DND-41 (cell line): ENCODE measurements around the gene PDE4D.

ENCODE experiments used
- ATAC-seq: fragments of 200-7000 bp; cut with Tn5 transposase; 3 replicates; pipeline ENCODE4 v1.9.1; 2021; ENCODE audit warnings: low read depth; ENCODE audit not compliant: insufficient read depth
- DNase-seq: peaks from one replicate; pipeline ENCODE4 v3.0.0-alpha.2; 2020
- H2AFZ ChIP-seq: 2 replicates; pipeline ENCODE4 v1.6.0; 2012; ENCODE audit warnings: low read depth, low read length
- H3K27ac ChIP-seq: 2 replicates; pipeline ENCODE4 v1.5.1; 2012; ENCODE audit warnings: low read length, inconsistent platforms
- H3K27me3 ChIP-seq: fragments of 200-600 bp; sonication (generic); 2 replicates; pipeline ENCODE4 v1.6.0; 2012; ENCODE audit warnings: low read length, mild to moderate bottlenecking, inconsistent platforms; ENCODE audit not compliant: insufficient read depth, poor library complexity
- H3K36me3 ChIP-seq: 2 replicates; pipeline ENCODE4 v1.5.1; 2012; ENCODE audit warnings: low read length, inconsistent platforms; ENCODE audit not compliant: insufficient read depth
- H3K4me1 ChIP-seq: 2 replicates; pipeline ENCODE4 v1.5.1; 2012; ENCODE audit warnings: mild to moderate bottlenecking, low read length; ENCODE audit not compliant: insufficient read depth
- H3K4me2 ChIP-seq: 2 replicates; pipeline ENCODE4 v1.6.0; 2012; ENCODE audit warnings: mild to moderate bottlenecking, moderate library complexity, low read length, inconsistent platforms; ENCODE audit not compliant: insufficient read depth
- H3K4me3 ChIP-seq, 2 experiments: fragments of 200-600 bp in 1 of 2; shearing (Covaris generic) in 1 of 2; 2 replicates each; pipeline ENCODE4 v1.5.1; 2012 to 2016; ENCODE audit warnings: inconsistent platforms in 2 of 2, low read length in 2 of 2, mild to moderate bottlenecking in 2 of 2, low read depth in 1 of 2, moderate library complexity in 1 of 2
- H3K79me2 ChIP-seq: 2 replicates; pipeline ENCODE4 v1.6.0; 2012; ENCODE audit warnings: low read length, inconsistent platforms; ENCODE audit not compliant: insufficient read depth
- H3K9ac ChIP-seq: 2 replicates; pipeline ENCODE4 v1.6.0; 2012; ENCODE audit warnings: low read depth, mild to moderate bottlenecking, inconsistent platforms, low read length, moderate library complexity
- H3K9me3 ChIP-seq: 2 replicates; pipeline ENCODE4 v1.5.1; 2012; ENCODE audit warnings: low read length, moderate library complexity, mild to moderate bottlenecking, inconsistent platforms; ENCODE audit not compliant: insufficient read depth, severe bottlenecking
- H4K20me1 ChIP-seq: 2 replicates; pipeline ENCODE4 v1.6.0; 2012; ENCODE audit warnings: low read length; ENCODE audit not compliant: insufficient read depth
- EZH2 ChIP-seq: IDR thresholded peaks from 3 replicates; pipeline ENCODE4 v1.6.1; 2012; ENCODE audit warnings: borderline replicate concordance, low read depth, mild to moderate bottlenecking, moderate library complexity, low read length, inconsistent platforms; ENCODE audit not compliant: severe bottlenecking
- TF ChIP-seq, protein P1 (sequence below): IDR thresholded peaks from 2 replicates; pipeline ENCODE4 v1.5.1; 2012; ENCODE audit warnings: borderline replicate concordance, low read length, moderate library complexity, mild to moderate bottlenecking; ENCODE audit not compliant: poor library complexity, severe bottlenecking; ENCODE audit errors: extremely low read depth

Gene PDE4D

DNA sequence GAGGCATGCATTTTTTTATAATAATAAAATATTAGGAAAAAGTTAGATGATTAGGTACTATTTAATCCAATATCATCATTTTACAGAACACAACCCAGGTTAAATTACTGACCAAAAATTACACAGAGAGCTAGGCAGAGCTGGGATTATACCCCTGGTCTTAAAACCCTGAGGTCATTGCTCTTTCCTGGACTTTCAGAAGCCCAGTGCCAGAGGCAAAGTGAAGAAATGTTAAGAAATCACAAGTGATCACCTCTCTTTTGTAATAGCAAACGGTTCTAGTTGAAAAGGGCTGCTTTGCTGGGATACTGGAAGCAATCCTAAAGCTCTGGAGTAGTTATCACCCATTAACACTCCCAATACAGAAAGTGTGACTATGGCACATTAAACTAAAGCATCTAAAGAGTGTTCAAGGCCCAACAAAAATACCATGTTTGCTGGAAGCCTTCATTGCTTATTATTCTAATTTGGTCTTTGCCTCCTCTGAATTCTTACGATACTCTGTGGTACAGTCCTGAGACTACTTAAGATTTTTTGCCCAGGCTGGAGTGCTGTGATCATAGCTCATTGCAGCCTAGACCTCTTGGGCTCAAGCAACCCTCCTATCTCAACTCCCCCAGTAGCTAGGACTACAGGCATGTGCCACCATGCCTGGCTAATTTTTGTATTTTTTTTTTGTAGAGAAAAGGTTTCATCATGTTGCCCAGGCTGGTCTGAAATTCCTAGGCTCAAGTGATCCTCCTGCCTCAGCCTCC, 734.7 kb downstream of the PDE4D start:
- Histone ChIP-seq H3K4me3 (no peak overlapping the region), H3K4me2 (no peak overlapping the region), H3K27ac (no peak overlapping the region), H3K9ac (no peak overlapping the region), H2AFZ (no peak overlapping the region), H3K79me2 (no peaks in the 10 kb centered on the region), H4K20me1 (no peaks in the 10 kb centered on the region), H3K9me3 (no peaks in the 10 kb centered on the region), H3K4me1 (no peaks in the 10 kb centered on the region), H3K36me3 (no peaks in the 10 kb centered on the region), H3K27me3 (no peaks in the 10 kb centered on the region)
- DNase-seq (no peak), ATAC-seq (no peak)
- TF ChIP-seq, protein P1, sequence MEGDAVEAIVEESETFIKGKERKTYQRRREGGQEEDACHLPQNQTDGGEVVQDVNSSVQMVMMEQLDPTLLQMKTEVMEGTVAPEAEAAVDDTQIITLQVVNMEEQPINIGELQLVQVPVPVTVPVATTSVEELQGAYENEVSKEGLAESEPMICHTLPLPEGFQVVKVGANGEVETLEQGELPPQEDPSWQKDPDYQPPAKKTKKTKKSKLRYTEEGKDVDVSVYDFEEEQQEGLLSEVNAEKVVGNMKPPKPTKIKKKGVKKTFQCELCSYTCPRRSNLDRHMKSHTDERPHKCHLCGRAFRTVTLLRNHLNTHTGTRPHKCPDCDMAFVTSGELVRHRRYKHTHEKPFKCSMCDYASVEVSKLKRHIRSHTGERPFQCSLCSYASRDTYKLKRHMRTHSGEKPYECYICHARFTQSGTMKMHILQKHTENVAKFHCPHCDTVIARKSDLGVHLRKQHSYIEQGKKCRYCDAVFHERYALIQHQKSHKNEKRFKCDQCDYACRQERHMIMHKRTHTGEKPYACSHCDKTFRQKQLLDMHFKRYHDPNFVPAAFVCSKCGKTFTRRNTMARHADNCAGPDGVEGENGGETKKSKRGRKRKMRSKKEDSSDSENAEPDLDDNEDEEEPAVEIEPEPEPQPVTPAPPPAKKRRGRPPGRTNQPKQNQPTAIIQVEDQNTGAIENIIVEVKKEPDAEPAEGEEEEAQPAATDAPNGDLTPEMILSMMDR, result no peak
- no peak for TF ChIP-seq EZH2

DNA sequence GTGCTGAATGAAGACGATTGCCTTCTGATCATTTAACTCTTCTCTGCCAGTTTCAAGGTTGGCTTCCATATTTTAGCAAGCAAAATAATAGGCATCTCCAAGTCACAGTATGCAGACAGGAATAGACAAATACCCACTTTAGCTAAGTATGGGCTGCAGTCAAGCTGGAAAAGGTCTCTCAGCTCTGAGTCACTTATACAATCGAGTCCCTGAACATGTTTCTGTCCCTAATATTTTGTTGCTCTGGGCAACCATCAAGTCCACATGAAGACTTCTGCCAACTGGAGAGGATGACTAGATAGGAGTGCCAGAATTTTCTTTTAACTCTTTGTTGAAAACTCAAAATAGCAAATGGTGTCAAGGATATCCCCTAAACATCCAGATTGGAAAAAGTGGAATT, 735.4 kb downstream of the PDE4D start:
- no peaks in the 10 kb centered on the region for H3K79me2 ChIP-seq
- DNase-seq (no peak), ATAC-seq (no peak)
- H3K4me1 ChIP-seq, result no peaks in the 10 kb centered on the region
- no peak overlapping the region for H3K4me2 ChIP-seq
- no peak overlapping the region for H2AFZ ChIP-seq
- H3K27me3 ChIP-seq, result no peaks in the 10 kb centered on the region
- no peak overlapping the region for H3K27ac ChIP-seq
- H3K9ac ChIP-seq, result no peak overlapping the region
- no peak for TF ChIP-seq EZH2
- TF ChIP-seq, protein P1, result no peak
- H3K4me3 ChIP-seq, result no peak overlapping the region
- H3K36me3 ChIP-seq, result no peaks in the 10 kb centered on the region
- no peaks in the 10 kb centered on the region for H4K20me1 ChIP-seq
- H3K9me3 ChIP-seq, result no peaks in the 10 kb centered on the region

DNA sequence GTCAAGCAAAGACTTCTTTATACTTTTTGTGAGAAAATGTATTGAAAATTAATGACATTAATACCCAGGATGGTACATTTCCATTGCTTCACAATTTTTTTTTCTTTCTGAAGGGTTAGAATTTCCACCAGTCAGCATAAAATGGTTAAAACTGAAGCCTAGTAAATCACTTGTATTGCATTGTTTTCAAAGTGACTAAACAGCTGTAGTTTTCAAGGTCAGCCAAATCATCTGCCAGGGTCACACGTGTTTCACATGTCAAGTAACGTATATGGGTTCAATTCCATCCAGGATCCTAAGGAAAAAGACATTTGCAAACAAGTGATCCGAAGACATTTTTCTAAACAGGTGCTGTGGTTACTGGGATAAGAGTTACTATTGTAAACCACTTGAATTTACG, 736.5 kb downstream of the PDE4D start:
- no peak overlapping the region for H3K27ac ChIP-seq
- no peak for ATAC-seq

More for the DNA sequence above, 736.5 kb downstream of the PDE4D start:
- H3K9ac ChIP-seq, result no peak overlapping the region
- no peak for DNase-seq
- H3K4me2 ChIP-seq, result no peak overlapping the region
- no peaks in the 10 kb centered on the region for H3K27me3 ChIP-seq
- no peaks in the 10 kb centered on the region for H3K79me2 ChIP-seq
- H3K36me3 ChIP-seq, result no peaks in the 10 kb centered on the region
- H4K20me1 ChIP-seq, result no peaks in the 10 kb centered on the region
- H3K4me3 ChIP-seq, result no peak overlapping the region
- no peak overlapping the region for H2AFZ ChIP-seq
- TF ChIP-seq, protein P1, result no peak
- no peak for TF ChIP-seq EZH2
- H3K4me1 ChIP-seq, result no peaks in the 10 kb centered on the region
- H3K9me3 ChIP-seq, result no peaks in the 10 kb centered on the region
